OCI-LY3 (cell line): ENCODE results near the gene SIRT2.

Source experiments
- EZH2phosphoT487 ChIP-seq: fragments of 200-600 bp; shearing (Covaris generic); IDR thresholded peaks from 2 replicates; pipeline ENCODE4 v1.6.1; 2018; ENCODE audit warnings: antibody characterized with exemption, mixed run types, low read depth
- TF ChIP-seq, protein P1 (sequence below): fragments of 200-600, 300-600 bp; sonication (generic); IDR thresholded peaks from 2 replicates; pipeline ENCODE4 v1.5.1; 2014; ENCODE audit warnings: antibody characterized with exemption, low read length, low read depth

DNA sequence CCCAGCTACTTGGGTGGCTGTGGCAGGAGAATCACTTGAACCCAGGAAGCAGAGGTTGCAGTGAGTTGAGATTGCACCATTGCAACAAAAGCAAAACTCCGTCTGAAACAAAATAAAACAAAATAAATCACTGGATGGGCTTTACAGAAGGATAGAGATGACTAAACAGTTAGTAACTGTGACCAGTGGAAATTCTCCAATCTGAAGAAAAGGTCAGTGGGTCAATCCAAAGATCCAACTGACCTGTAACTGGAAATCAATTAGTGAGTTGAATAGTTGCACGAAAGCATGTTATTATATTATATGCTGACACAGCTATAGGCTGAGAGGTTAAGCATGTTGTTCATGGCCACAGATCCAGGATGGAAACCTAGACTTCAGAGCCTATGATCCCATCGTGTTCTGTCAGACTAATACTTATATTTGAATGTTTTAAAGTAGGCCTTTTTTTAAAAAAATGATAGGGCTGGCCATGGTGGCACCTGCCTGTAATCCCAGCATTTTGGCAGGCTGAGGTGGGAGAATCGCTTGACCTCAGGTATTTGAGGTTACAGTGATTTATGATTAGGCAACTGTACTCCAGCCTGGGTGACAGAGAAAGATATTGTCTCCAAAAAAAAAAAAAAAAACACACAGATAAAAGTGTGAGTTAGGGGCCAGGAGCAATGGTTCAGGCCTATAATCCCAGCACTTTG lies 69.2 kb downstream of the SIRT2 start:
- TF ChIP-seq, protein P1, sequence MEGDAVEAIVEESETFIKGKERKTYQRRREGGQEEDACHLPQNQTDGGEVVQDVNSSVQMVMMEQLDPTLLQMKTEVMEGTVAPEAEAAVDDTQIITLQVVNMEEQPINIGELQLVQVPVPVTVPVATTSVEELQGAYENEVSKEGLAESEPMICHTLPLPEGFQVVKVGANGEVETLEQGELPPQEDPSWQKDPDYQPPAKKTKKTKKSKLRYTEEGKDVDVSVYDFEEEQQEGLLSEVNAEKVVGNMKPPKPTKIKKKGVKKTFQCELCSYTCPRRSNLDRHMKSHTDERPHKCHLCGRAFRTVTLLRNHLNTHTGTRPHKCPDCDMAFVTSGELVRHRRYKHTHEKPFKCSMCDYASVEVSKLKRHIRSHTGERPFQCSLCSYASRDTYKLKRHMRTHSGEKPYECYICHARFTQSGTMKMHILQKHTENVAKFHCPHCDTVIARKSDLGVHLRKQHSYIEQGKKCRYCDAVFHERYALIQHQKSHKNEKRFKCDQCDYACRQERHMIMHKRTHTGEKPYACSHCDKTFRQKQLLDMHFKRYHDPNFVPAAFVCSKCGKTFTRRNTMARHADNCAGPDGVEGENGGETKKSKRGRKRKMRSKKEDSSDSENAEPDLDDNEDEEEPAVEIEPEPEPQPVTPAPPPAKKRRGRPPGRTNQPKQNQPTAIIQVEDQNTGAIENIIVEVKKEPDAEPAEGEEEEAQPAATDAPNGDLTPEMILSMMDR = no peak
- no peak for TF ChIP-seq EZH2phosphoT487
